BLaER1 treated with 17β-estradiol and CSF1 and Interleukin-3, amounts not matched to agents 10 nM and 100 nM (cell line): Measurements from ENCODE around the gene TSPAN18.
A peak's percentile ranks its signal among the peaks of the same experiment; 100 is the strongest.

Source experiments
- H3K27ac ChIP-seq, 11 experiments: shearing (Covaris generic); formaldehyde crosslinking; 2 replicates each; pipeline ENCODE4 v1.8.1; 2022
- H3K27me3 ChIP-seq, 11 experiments: shearing (Covaris generic); formaldehyde crosslinking; 2 replicates each; pipeline ENCODE4 v1.8.1; 2022
- H3K36me3 ChIP-seq, 11 experiments: shearing (Covaris generic); formaldehyde crosslinking; 2 replicates each; pipeline ENCODE4 v1.8.1; 2022
- H3K4me1 ChIP-seq, 10 experiments: shearing (Covaris generic); formaldehyde crosslinking; 2 replicates each; pipeline ENCODE4 v1.8.1; 2022
- H3K4me2 ChIP-seq, 11 experiments: shearing (Covaris generic); formaldehyde crosslinking; 2 replicates each; pipeline ENCODE4 v1.8.1; 2022
- H3K4me3 ChIP-seq, 10 experiments: shearing (Covaris generic); formaldehyde crosslinking; 2 replicates each; pipeline ENCODE4 v1.8.1; 2022
- H3K9ac ChIP-seq, 11 experiments: shearing (Covaris generic); formaldehyde crosslinking; 2 replicates each; pipeline ENCODE4 v1.8.1; 2022
- H3K9me3 ChIP-seq, 11 experiments: shearing (Covaris generic); formaldehyde crosslinking; replicated peaks in 1 of 11; 2 replicates each; pipeline ENCODE4 v1.8.1; 2022
- H4K20me1 ChIP-seq, 11 experiments: shearing (Covaris generic); formaldehyde crosslinking; 2 replicates each; pipeline ENCODE4 v1.8.1; 2022
- Cebpa-rat ChIP-seq, 11 experiments: shearing (Covaris generic); IDR thresholded peaks; 2 replicates each; pipeline ENCODE4 v1.8.1; 2022

TSPAN18 gene

DNA sequence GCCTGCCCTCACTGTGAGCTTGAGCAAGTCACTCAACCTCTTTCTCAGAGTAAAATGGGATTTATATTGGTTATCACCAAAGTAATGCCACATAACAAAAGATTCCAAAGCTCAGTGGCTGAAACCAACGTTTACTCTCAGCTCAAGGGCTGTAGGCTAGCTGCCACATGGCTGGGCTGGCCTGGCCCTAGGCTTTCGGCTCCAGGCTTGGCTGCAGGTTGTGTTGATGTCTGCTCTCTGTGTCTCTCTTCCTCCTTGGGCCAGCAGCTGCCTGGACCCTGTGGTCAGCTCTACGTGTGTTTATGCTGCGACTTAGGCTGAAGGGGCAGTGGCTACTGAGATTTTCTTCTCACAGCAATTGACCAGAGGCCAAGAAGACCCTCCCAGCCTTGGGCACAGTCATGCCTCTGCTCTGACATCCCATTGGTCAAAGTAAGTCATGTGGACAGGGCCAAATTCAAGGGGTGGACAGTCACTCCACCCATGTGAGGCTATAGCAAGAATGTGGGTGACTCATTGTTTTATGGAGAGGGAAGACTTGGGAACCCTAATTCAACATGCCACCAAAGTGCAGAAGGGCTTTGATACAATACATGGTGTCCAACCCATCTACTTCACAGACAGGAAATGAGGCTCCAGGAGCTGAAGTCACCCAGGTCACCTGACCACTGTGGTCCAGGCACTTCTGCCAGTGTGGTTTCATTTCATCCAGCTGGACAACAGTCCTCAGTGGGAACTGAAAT lies 90.6 kb downstream of the TSPAN18 start:
- Histone ChIP-seq H3K36me3 (no peaks in the 10 kb centered on the region), H4K20me1 (no peaks in the 10 kb centered on the region), H3K4me2 (peak overlapping the region in 4 of 11 experiments; percentile 1 to 43 (median 34); a peak in 7 of 22 replicates), H3K9ac (no peak overlapping the region), H3K9me3 (peaks cover 0 to 6% (median 1%) of the 10 kb centered on the region in 11 experiments; a peak in 13 of 22 replicates), H3K4me1 (peaks cover 0 to 23% (median 9%) of the 10 kb centered on the region in 10 experiments; a peak in 15 of 20 replicates), H3K27ac (no peak overlapping the region), H3K4me3 (no peak overlapping the region), H3K27me3 (no peaks in the 10 kb centered on the region)
- no peak for TF ChIP-seq Cebpa-rat (IDR thresholded peaks at IDR 0.05)

DNA sequence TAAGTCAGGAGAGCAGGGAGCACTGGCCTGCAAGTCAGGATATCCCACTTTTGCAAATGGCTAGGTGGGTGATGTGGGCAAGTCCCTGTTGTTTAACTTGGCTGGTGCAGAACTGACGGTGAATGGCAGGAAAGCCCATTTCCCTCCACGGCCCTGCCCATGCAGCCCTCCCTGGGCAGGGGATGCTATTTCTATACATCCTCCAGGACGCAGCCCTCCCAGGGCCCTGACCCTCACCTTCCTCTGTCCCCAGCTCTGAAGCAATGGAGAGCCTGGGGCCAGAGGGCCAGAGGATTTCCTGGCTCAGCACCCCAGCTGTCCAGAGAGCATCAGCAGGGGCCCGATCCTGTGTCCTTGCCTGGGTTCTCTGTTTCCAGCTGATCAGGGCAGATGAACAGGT lies 91.3 kb downstream of the TSPAN18 start:
- H3K36me3 ChIP-seq, result no peaks in the 10 kb centered on the region
- H3K9me3 ChIP-seq, result peaks cover 5 to 13% (median 9%) of the 10 kb centered on the region in 11 experiments; a peak in 21 of 22 replicates
- no peak overlapping the region for H3K27ac ChIP-seq
- H3K4me2 ChIP-seq, result peak overlapping the region in 3 of 11 experiments; percentile 29 to 43 (median 38); a peak in 5 of 22 replicates
- no peak overlapping the region for H3K4me3 ChIP-seq
- no peak overlapping the region for H3K9ac ChIP-seq
- no peak for TF ChIP-seq Cebpa-rat (IDR thresholded peaks at IDR 0.05)
- peaks cover 0 to 23% (median 9%) of the 10 kb centered on the region in 10 experiments; a peak in 15 of 20 replicates for H3K4me1 ChIP-seq
- no peaks in the 10 kb centered on the region for H3K27me3 ChIP-seq
- H4K20me1 ChIP-seq, result no peaks in the 10 kb centered on the region

DNA sequence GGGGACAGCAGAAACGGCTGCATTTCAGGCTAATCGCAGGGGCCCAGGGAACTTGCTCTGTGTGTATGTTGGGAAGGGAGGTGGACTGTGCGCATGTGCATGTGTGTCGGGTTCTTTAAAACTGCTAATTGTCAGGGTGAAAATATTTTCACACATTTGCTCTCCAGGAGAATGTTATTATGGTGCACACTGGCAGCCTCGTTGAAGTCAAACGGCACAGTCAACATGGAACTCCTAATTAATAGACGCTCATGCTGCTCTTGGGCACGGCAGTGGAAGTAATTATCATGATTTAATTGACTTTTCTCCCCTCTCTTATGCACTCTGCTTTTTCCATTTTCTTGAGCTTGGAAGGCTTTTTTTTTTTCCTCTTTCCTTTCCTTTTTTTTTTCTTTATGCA lies 92.6 kb downstream of the TSPAN18 start:
- TF ChIP-seq Cebpa-rat (IDR thresholded peaks at IDR 0.05), result no peak
- H3K4me3 ChIP-seq, result no peak overlapping the region
- H3K4me1 ChIP-seq, result peaks cover 0 to 19% (median 9%) of the 10 kb centered on the region in 10 experiments; a peak in 15 of 20 replicates
- no peaks in the 10 kb centered on the region for H3K27me3 ChIP-seq
- H3K9ac ChIP-seq, result no peak overlapping the region
- no peaks in the 10 kb centered on the region for H3K36me3 ChIP-seq
- no peak overlapping the region for H3K27ac ChIP-seq
- H4K20me1 ChIP-seq, result no peaks in the 10 kb centered on the region
- H3K4me2 ChIP-seq, result no peak overlapping the region
- peaks cover 16 to 26% (median 20%) of the 10 kb centered on the region in 11 experiments for H3K9me3 ChIP-seq

DNA sequence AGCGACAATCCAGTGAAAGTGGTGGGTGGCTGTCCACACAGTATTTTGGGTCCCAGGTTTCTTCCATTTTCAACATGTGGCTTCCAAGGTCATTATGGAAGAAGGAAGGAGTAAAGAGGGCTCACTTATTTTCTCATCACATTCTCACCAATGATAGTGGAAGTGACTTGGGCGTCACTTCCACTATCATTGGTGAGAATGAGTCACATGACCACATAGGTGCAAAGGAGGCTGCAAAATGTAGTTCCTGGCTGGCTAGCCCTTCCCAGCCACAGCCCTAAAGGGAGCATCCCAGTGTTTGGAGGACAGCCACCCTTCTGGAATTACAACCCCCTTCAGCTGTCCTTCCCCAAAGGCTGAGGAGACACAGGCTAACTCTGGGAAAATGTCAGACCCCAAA lies 95.6 kb downstream of the TSPAN18 start:
- Histone ChIP-seq H3K27ac (no peak overlapping the region), H3K4me1 (peaks cover 0 to 8% (median 0%) of the 10 kb centered on the region in 10 experiments; a peak in 6 of 20 replicates), H3K4me3 (no peak overlapping the region), H3K9me3 (peaks cover 16 to 27% (median 21%) of the 10 kb centered on the region in 11 experiments), H3K4me2 (no peak overlapping the region), H4K20me1 (no peaks in the 10 kb centered on the region), H3K9ac (no peak overlapping the region), H3K36me3 (no peaks in the 10 kb centered on the region), H3K27me3 (no peaks in the 10 kb centered on the region)
- no peak for TF ChIP-seq Cebpa-rat (IDR thresholded peaks at IDR 0.05)

DNA sequence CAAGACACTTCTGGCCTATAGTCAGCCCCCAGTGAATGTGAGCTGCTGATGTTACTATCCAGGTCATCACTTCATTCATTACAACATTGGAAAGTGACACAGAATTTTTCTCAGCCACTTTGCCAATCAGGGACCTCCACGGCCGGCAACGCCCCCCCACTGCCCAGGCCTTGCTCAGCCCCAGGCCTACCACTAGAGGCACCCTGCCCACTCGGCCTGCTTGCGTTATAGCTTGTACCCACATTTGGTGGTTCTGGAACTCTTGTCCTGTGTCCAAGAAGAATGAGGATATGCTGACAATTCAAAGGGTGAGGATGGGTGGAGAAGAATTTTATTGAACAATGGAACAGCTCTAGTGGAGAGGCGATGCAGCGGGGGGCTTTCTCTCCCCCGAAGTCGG lies 96.2 kb downstream of the TSPAN18 start:
- Histone ChIP-seq H3K36me3 (no peaks in the 10 kb centered on the region), H3K4me3 (no peak overlapping the region), H3K27ac (no peak overlapping the region), H3K9me3 (peaks cover 16 to 27% (median 21%) of the 10 kb centered on the region in 11 experiments), H4K20me1 (no peaks in the 10 kb centered on the region), H3K4me2 (no peak overlapping the region), H3K9ac (no peak overlapping the region), H3K27me3 (no peaks in the 10 kb centered on the region), H3K4me1 (peaks cover 0 to 2% (median 0%) of the 10 kb centered on the region in 10 experiments; a peak in 4 of 20 replicates)
- TF ChIP-seq Cebpa-rat (IDR thresholded peaks at IDR 0.05), result no peak

DNA sequence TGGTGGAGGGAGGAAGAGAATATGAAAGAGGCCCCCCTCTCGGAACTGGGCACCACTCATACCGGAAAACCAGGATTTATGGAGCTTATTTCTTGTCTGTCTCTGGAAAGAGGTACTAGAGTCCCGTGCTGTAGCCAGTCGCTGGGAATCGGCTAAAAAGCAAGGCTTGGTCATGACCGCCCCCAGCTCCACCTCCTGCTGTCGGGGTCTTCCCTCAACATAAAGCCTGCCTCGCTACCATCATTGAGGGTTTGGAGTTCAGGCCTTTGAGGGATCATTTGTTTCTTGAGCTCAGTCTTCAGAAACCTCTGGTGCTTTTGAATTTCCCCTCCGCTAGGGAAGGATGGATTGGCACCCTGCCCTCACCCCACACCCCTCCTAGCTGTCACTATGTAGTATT lies 97.1 kb downstream of the TSPAN18 start:
- H3K4me1 ChIP-seq, result no peaks in the 10 kb centered on the region
- no peak overlapping the region for H3K4me3 ChIP-seq
- H3K27me3 ChIP-seq, result no peaks in the 10 kb centered on the region
- no peak overlapping the region for H3K27ac ChIP-seq
- TF ChIP-seq Cebpa-rat (IDR thresholded peaks at IDR 0.05), result no peak
- H3K4me2 ChIP-seq, result no peak overlapping the region
- H3K36me3 ChIP-seq, result no peaks in the 10 kb centered on the region
- no peaks in the 10 kb centered on the region for H4K20me1 ChIP-seq
- peaks cover 16 to 27% (median 21%) of the 10 kb centered on the region in 11 experiments for H3K9me3 ChIP-seq
- H3K9ac ChIP-seq, result no peak overlapping the region

DNA sequence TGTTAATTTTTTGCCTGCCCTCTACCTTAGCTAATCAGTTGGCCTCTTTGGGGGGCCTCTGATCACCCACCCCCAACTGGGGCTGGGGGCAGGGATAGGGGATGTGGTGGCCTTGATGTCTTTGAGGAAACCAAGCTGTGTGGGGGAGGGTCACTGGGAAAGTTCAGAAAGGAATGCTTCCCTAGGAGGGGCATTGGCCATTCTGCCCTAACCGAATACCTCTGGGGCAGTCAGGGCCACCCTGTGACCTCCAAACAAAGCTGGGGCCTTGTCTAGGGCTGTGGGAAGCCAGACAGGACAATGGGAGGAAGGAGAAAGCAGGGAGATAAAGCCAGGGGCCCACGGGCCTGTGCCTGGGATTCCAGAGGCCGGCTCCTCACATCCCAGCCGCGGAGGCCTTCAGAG lies 97.5 kb downstream of the TSPAN18 start:
- Histone ChIP-seq H3K4me2 (no peak overlapping the region), H3K9ac (no peak overlapping the region), H4K20me1 (no peaks in the 10 kb centered on the region), H3K27me3 (no peaks in the 10 kb centered on the region), H3K36me3 (no peaks in the 10 kb centered on the region), H3K4me3 (no peak overlapping the region), H3K27ac (no peak overlapping the region), H3K9me3 (peaks cover 16 to 27% (median 21%) of the 10 kb centered on the region in 11 experiments), H3K4me1 (no peaks in the 10 kb centered on the region)
- no peak for TF ChIP-seq Cebpa-rat (IDR thresholded peaks at IDR 0.05)

DNA sequence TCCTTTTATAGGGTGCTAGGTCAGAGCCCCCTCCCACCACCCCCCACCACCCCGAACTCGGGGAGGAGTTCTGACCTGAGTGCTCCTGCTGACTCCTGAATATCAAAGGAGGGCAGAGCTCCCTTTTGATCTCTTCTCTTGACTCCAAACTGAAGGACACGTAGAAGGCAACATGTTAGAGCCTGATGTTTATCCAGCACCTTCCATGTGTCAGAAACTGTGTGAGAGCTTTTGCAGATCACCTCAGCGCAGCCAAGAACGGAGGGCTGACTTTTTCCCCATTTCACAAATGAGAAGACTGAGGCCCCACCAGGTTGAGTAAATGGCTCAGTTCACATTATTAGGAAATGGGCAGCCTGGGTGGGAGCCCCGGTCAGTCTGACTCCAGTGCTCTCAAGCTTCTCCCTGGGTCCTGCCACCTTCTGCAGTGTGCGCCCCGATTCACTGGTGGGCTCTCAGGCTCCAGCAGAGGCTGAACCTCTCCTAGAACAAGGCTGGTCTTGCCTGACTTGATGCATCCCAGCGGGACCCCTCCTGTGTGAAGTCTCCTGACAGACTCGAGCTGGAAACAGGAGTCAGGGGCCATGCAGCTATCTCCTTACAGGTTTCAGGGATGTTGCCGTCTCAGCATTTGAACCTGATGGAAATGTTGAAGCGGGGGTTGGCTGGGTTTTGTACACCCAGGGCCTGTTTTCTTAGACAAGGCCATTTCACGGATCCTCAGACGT lies 98.5 kb downstream of the TSPAN18 start:
- no peaks in the 10 kb centered on the region for H3K27me3 ChIP-seq
- H3K27ac ChIP-seq, result no peak overlapping the region
- H3K4me2 ChIP-seq, result no peak overlapping the region
- TF ChIP-seq Cebpa-rat (IDR thresholded peaks at IDR 0.05), result no peak
- H3K36me3 ChIP-seq, result no peaks in the 10 kb centered on the region
- no peaks in the 10 kb centered on the region for H4K20me1 ChIP-seq
- peaks cover 16 to 27% (median 21%) of the 10 kb centered on the region in 11 experiments for H3K9me3 ChIP-seq
- H3K9ac ChIP-seq, result no peak overlapping the region
- H3K4me1 ChIP-seq, result peaks cover 0 to 9% (median 6%) of the 10 kb centered on the region in 10 experiments; a peak in 12 of 20 replicates
- no peak overlapping the region for H3K4me3 ChIP-seq

DNA sequence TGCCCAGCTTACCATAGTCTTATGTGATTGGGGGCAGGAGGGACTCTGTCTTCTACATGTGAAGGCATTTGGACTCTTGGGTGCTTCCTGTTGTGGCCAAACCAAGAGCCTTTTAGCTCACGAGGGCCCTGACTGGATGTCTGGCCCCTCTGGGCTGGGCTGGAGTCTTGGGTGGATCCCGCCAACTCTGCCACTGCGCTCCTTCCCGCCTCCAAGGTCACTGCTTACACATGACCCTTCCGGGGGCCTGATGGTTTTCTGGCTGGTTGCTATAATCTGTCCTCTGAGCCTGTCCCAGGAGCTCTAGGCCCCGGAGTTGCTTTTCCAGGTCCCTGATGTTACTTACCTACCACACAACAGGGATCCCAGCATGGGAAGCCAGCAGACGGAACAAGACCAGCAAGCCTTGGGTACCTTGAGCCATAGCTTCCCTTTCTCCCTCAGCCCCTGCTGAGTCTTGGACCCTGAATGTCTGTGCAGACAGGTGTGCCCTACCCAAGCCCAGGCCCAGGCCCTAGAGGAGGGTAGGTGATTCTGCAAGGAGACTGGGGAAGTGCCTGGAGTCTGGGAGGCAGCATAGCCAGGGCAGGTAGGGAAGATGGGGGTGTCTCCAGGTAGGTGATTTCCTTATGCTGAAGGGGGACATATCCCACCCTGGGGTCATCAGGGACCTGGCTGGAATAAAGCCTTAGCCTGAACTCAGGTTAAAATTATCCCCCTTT lies 100.3 kb downstream of the TSPAN18 start:
- H4K20me1 ChIP-seq, result no peaks in the 10 kb centered on the region
- H3K27ac ChIP-seq, result no peak overlapping the region
- H3K4me2 ChIP-seq, result no peak overlapping the region
- H3K36me3 ChIP-seq, result no peaks in the 10 kb centered on the region
- peaks cover 0 to 18% (median 7%) of the 10 kb centered on the region in 10 experiments; a peak in 12 of 20 replicates for H3K4me1 ChIP-seq
- no peaks in the 10 kb centered on the region for H3K27me3 ChIP-seq
- H3K9ac ChIP-seq, result no peak overlapping the region
- peaks cover 16 to 25% (median 21%) of the 10 kb centered on the region in 11 experiments for H3K9me3 ChIP-seq
- TF ChIP-seq Cebpa-rat (IDR thresholded peaks at IDR 0.05), result no peak
- no peak overlapping the region for H3K4me3 ChIP-seq
